NCI-H2196 treated with DMSO at 0.1 percent for 48 hours (cell line): ENCODE measurements around the gene SEMA3C.

Source experiments
- DNase-seq: peaks from one replicate; lab custom pipeline; 2025; ENCODE audit not compliant: unreplicated experiment; lab: John Stamatoyannopoulos, UW

SEMA3C gene

DNA sequence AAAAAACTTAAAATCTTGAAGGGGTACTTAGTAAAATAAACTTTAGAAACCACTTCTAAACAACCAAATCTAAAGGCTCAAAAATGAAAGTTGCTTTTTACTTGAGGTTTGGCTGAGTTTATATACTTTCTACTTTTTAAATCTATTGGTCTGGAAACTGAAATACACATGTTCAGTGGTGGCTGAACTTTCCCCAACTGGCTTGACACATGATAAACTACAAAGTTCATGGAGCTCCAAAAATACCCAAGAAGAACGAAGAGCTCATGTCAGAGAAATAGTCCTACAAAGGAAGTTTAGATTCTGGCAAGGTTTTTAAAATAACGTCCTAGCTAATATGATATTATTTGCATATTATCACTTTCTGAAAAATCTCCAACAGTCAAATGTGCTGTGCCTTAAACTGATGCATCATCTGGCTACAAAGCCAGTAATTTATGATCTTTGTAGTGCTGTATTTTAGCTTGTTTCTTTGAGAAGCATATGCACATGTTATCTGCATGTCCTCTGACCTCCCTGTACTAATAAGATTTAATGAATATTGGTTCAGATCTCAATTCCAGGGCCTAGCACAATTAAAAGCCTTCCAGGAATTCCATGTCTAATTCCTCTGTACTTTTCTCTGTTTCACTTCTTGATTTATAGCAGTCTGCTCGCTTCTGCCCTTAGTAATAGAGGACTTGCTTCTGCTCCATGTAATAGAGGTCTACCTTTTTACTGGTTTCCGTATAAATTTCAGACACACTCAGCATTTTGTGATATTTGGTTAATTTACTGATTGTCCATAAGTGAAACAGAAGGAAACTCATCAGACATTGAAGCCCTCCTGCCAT is 28.2 kb downstream of the SEMA3C start:
- DNase-seq, result no peak

GRCh38 chr7:80889525-80889924 is 29.3 kb downstream of the SEMA3C start:
- DNase-seq, result no peak

DNA sequence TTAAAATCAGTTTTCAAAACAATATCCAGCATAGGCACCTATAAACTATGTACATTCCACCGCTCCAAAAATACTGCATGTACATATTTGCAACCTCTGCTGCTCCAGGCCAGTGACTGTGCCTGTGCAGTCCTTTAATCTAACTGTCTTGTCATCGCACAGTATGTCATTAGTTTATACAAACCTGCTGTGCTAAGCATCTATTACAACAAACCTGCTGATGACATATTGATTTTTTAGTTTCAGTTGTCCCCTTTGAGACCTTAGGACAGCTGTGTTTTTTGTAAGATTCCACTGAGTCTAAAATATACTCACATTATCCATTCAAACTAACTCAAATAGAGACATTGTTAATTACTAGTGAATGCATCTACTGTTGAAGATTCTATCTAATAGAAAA is 33.1 kb downstream of the SEMA3C start:
- no peak for DNase-seq

DNA sequence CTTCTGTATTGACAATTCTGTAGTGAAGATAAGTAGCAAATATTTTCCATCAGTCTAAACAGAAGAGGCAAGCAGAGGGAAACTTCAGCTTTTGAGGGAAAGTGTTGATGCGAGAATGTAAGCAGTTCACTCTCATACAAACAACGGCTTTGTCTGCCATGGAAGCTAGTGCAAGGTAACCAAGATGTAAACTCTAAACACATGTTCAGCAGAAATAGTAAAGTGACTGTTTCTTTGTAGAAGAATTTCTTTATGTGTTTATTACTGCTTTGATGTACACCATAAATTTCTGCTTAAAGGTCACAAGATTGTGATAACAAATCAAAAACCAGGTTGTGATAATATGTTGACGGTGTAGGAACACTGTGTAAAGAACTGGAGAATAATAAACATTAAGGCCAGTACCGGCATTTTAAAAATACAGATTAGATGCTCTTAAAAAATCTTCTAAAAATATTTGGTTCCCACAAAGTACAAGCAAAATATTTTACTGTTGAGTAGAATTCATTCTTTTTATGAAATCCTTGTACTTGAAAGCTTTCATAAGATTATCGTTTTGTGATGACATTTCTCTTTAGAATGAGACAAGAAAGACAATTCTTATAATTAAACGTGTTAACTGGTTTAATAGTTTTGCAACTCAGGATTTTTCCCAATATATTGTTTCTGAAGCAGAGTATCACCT is 34.2 kb downstream of the SEMA3C start:
- no peak for DNase-seq

GRCh38 chr7:80883154-80884025 is 35.5 kb downstream of the SEMA3C start:
- no peak for DNase-seq

GRCh38 chr7:80882213-80882801 is 36.5 kb downstream of the SEMA3C start:
- no peak for DNase-seq

GRCh38 chr7:80881351-80881900 is 37.4 kb downstream of the SEMA3C start:
- DNase-seq, result no peak

DNA sequence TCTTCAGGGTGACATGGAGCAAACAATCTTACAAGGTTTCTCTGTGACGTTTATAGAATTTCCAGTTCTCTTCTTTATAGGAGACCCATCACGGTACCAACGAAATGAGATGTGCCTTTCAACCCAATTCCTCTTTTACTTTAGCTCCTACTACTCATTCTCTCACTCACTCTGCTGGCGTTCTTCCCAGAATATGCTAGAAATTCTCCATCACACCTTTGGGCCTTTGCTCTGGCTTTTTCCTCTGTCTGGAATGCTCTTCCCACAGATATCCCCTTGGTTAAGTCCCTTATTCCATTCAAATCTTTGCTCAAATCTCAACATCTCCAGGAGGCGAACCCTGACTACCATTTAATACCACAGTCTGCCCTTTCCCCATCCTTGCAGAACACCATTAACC is 39.0 kb downstream of the SEMA3C start:
- DNase-seq, result no peak

DNA sequence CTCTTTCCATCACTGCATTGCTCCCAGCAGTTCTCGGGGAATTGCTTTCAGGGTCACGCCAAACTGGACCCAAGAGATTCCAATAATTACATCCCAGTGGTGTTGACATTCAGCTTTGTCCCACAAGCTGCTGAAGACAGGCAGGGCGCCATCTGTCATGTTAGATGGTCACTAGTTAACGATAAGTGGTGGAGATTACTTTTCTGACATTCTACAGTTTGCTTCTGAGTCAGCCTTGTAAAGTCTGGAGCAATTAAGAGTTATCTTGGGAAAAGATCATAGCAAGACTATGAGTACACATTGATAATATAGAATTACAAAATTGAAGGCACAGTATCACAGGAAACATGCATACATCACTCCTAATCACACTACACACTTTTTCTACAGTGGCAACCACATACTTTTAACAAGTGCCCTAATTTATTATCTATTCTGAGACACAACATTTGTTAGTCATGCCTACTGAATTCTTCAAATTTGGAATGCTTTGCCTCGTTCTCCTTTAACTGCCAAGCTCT is 41.9 kb downstream of the SEMA3C start:
- no peak for DNase-seq

DNA sequence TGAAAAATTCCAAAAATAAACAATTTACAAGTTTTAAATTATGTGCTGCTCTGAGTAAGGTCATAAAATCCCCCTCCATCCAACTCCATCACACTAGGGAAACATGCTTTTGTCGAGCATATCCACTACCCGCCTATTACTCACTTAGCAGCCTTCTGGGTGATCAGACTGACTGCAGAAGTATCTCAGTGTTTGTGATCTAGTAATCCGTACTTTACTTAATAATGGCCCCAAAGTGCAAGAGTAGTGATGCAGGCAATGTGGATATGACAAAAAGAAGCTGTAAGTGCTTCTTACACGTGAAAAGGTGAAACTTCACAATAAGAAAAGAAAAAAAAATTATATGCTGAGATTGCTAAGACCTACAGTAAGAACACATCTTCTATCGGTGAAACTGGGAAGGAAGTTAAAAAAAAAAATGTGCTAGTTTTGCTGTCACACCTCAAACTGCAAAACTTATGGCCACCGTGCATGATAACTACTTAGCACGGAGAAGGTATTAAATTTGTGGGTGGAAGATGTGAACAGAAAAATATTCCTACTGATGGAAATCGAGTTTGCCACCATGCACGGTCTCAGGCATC is 43.2 kb downstream of the SEMA3C start:
- DNase-seq, result no peak

- no peak for DNase-seq
These were observed 45.7 kb downstream of the SEMA3C start for GRCh38 chr7:80873140-80873539.

- DNase-seq, result no peak
These were observed 47.6 kb downstream of the SEMA3C start for GRCh38 chr7:80871228-80871627.

- DNase-seq, result no peak
These were observed 48.0 kb downstream of the SEMA3C start for GRCh38 chr7:80870813-80871212.

DNA sequence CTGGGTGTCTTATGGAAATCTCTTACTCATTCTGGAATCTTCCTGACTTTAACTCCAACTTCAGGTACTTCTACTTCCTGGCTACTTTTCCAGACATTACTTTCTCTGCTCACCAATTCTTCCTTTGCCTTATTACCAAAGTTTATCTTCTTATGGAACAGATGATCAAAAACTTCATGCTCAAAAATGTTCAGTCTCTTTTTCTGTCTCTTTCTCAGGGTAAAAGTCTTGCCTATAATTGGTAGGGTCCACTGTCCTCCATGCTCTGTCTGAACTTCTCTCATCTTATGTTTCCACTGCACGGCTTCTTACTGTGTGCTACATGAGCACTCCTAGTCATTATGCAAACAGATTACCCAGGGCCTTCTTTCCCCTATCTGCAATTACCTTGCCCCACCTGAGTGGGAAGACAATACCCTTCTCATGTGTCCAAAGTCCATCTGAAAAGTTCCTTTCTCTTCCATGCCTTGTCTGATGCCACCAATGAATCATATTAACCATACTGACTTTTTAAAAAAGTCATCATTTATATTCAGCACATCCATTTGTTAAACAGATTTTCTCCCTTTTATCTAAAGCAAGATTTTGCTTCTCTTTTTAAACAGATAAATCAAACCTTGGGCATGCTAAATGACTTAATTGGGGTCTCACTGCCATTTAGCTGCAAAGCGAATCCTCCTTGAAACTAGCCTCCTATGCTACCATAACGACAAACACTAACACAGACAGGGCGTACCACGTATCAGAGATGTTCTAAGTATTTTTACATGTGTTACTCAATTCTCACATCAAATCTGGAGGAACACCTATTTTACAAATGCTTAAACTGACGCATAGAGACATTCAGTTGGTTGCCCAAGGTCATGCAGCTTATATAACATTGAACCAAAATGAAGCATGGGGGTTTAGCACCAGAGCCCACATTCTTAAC is 48.8 kb downstream of the SEMA3C start:
- DNase-seq, result no peak

DNA sequence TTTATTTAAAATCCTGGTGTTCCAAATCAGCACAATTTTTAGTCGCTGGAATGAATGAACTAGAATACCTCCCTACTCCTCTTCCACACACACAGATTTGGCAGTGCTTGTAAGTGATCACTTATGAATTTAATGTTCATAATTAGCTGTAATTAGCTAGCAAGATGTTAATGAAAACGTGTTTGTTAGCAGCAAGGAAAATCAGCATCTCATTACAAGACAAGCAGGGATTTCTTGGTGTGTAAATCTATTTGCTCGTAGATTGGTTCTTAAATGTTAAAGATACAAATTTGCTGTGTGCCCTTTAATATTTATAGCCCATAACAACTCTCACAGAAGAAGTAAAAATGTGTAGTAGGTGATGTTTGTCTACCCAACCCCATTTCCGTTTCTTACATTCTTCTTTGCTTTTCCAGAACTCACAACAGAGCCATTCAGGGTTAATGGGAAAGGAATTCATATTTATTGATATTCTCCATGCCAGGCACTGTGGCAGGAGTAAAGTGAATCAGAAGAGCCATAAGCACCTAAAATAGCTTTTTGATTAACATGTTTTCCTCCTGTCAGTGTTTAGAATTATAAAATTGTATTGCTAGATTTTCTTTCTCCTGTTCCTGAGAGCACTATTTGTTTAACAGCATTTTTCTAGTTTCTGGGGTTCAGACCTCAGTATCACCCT is 49.6 kb downstream of the SEMA3C start:
- DNase-seq, result no peak

DNA sequence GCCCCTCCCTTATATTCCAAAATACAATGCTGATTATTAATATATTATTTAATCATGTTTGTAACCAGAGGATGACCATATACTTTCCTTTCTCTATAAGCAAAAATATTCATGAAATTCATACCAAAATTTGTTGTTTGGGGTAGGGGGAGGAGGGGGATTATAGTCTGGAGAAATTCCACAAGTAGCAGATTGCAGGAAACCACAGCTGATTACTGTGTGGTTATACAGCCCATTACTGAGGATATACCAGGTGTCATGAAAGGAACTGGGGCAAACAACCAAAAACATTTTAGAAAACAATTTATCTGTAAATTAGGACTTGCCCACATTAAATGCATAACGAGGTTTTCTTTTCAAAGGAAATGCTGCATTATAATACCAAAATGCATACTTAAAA is 50.3 kb downstream of the SEMA3C start:
- DNase-seq, result no peak

GRCh38 chr7:80860554-80860953 is 58.3 kb downstream of the SEMA3C start:
- no peak for DNase-seq

GRCh38 chr7:80859272-80859970 is 59.4 kb downstream of the SEMA3C start:
- DNase-seq, result no peak
